T-helper 2 cell treated with Interferon-gamma antibody and Interleukin-4, amounts not matched to agents 5 μg/mL and 100 μg/mL, for 36 hours (primary cell): ENCODE data around the gene TECPR1.

Source experiments
- DNase-seq: peaks from one replicate; pipeline ENCODE4 v3.0.0; 2021; ENCODE audit warnings: low spot score
- H3K27ac Mint-ChIP-seq: one replicate; pipeline ENCODE4 v1.8.0; 2021; ENCODE audit warnings: mild to moderate bottlenecking, mixed read lengths
- H3K27me3 Mint-ChIP-seq: one replicate; pipeline ENCODE4 v1.8.0; 2021; ENCODE audit warnings: low read depth, mixed read lengths
- H3K36me3 Mint-ChIP-seq: one replicate; pipeline ENCODE4 v1.8.0; 2021; ENCODE audit warnings: low read depth, mixed read lengths
- H3K4me1 Mint-ChIP-seq: one replicate; pipeline ENCODE4 v1.8.0; 2021; ENCODE audit warnings: low read depth, mixed read lengths
- H3K4me3 Mint-ChIP-seq: one replicate; pipeline ENCODE4 v1.8.0; 2022; ENCODE audit warnings: mild to moderate bottlenecking, moderate library complexity, mixed read lengths
- H3K9me3 Mint-ChIP-seq: one replicate; pipeline ENCODE4 v1.8.0; 2021; ENCODE audit warnings: mixed read lengths

TECPR1 gene

DNA sequence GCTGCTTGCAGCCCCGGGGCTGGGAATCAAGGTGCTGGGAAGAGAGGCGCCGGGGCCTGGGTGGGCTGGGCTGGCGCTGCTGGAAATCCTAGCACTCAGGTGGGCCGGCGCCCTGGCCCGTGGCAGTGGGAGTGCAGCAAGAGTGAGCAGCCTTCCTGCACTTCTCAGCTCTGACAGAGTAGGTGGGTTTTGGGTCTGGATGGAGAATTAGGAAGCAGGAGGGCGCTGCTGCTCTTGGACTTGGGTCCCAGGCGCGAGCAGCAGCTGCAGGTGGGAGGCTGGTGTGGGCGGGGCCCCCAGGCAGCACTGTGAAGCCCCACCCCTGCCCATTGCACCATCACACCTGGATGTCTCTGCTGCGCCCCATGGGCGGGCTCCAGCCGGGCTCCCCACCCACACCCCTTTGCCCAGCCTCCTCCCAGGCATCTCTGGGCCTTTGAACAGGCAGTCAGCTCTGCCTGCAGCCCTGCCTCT lies 35.5 kb upstream of the TECPR1 start:
- no peaks in the 10 kb centered on the region for H3K9me3 Mint-ChIP-seq
- no peak overlapping the region for H3K4me3 Mint-ChIP-seq
- DNase-seq: no peak
- no peak overlapping the region for H3K27ac Mint-ChIP-seq
- peaks cover 10% of the 10 kb centered on the region for H3K4me1 Mint-ChIP-seq
- peaks cover 4% of the 10 kb centered on the region for H3K36me3 Mint-ChIP-seq
- no peaks in the 10 kb centered on the region for H3K27me3 Mint-ChIP-seq

DNA sequence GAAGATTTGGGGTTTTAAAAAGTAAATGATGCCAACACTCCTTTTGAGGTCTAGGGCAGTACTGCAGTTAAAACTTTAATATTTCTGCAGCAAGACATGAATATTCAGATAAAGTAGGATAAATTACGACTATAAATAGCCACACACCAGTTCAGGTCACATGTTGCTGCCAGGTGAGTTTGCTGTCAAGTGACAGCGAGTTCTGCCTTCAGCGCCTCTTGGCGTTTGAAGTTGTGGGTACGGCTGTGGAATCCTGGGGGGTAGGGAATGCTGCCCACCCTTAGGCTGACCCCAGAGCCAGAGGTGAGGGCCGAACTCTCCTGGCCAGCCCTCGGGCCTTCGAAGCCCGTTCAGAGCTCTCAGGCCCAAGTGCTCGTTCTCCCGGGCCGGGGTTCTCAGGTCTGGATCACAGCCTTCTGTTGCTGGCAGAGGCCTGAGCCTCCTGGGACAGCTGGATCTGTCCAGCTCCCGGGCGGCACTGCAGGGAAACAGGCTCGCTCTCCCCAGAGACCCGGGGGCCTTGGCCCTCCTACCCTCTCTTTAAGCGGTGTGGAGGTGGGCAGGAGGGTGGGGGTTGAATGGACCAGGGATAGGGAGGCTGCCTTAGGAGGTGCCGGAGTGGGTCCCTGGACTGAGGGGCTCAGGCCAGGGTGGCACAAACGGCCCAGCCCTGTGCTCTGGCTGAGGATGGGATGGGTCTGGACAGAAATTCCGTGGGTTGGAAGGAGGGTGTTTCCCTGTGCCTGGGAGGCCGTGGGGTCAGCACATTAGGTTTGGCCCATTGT lies 34.9 kb upstream of the TECPR1 start:
- Mint-ChIP-seq H3K4me3 (no peak overlapping the region), H3K36me3 (peaks cover 5% of the 10 kb centered on the region), H3K27me3 (no peaks in the 10 kb centered on the region), H3K4me1 (peaks cover 14% of the 10 kb centered on the region), H3K9me3 (no peaks in the 10 kb centered on the region), H3K27ac (no peak overlapping the region)
- no peak for DNase-seq

DNA sequence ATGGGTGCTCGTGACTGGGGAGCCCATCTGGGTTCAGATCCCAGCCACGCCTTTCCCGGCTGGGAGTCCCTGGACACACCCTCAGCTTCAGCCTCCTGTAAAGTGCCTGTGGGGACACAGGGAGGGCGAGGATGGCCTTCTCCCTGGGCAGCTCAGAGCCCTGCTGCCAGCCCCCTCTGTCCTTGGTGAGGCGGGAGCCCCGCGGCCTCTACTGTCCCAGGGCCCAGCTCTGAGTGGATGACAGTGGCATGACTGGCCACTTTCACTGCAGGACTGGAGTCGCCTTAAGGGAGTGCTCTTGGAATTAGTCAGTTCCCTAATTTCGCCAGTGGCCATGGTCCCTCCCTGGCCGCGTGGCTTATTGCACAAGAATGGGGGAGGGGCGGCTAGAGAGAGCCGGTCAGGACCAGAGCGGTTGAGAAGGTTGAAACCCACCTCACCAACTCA lies 34.1 kb upstream of the TECPR1 start:
- H3K27ac Mint-ChIP-seq: no peak overlapping the region

DNA sequence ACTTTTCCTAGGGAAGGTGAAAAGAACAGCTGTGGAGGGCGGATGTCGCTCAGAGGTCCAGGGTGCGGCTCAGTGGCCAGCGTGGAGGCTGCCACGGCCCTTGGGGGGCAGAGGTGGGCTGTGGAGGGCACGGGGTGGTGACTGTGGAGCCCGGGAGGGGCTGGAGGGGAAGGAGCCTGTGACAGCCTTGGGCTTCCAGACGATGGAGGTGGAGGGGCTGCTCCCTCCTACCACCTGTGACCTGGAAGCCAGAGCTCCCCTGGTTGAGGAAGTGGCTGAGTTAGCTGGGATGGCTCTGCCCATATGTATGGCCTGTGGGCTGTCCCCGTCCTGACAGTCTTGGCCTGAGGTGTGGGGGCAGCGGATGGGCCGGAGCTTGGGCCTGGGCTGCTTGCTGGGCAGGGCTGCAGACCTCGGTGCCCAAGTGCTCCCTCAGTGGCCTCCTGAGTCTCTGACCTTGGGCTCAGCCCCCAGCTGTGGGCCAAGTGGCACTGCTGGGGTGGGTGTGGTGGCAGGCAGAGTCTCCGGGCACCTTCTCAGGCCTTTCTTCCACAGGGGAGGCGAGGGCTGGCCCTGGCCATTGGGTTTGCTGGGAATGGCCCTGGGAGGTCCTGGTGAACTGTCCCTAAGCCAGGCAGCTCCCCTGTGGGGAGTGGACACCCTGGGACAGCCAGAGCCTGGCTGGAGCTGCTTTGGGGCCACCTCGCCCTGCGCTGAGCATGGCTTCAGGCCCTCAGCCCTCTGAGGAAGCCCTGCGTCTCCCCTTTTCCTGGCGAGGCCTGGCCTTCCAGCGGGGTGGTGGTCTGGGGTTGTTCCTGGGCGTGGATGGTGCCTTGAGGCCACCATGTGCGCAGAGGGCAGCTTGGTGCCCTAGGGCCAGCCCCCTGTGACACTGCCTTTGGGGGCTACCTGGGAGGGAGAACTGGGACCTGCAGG lies 33.4 kb upstream of the TECPR1 start:
- Mint-ChIP-seq H3K36me3 (peaks cover 5% of the 10 kb centered on the region), H3K27ac (no peak overlapping the region), H3K27me3 (no peaks in the 10 kb centered on the region), H3K9me3 (no peaks in the 10 kb centered on the region), H3K4me1 (peaks cover 18% of the 10 kb centered on the region), H3K4me3 (no peak overlapping the region)
- no peak for DNase-seq

More for the DNA sequence above, 34.1 kb upstream of the TECPR1 start:
- H3K4me3 Mint-ChIP-seq: no peak overlapping the region
- no peaks in the 10 kb centered on the region for H3K9me3 Mint-ChIP-seq
- H3K27me3 Mint-ChIP-seq: no peaks in the 10 kb centered on the region
- no peak for DNase-seq
- peaks cover 14% of the 10 kb centered on the region for H3K4me1 Mint-ChIP-seq
- H3K36me3 Mint-ChIP-seq: peaks cover 5% of the 10 kb centered on the region

DNA sequence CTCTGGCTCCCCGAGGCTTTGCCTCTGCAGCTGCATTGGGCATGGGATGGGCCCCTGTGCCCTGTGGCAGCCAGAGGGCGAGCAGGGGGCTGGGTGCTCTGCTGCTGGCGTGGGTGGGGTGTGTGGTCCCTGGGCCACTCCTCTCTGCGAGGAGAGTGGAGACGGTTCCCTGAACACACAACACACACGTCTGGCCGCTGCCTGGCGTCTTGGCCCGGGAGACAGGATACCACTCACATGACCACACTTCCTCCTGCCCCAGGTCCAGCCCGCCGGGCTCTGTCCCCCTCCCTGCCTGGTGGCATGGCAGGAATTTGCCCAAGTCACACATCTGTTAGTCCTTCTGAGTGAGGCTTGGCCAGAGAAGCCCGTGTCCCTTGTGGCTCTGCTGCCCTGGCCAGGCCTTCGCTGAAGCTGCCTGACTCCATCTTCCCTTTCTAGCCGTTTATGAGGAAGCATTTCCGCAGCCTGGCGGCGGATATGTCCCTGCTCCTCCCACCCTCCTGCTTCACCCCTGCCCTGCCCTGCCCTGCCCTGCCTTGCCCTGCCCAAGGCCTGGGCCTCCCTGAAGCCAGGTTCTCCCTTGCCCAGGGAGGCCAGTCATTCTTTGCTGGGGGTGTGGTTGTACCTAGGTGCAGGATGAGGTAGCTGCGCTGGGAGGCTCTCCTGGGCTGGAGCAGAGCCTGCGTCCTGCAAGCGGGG lies 32.5 kb upstream of the TECPR1 start:
- peaks cover 5% of the 10 kb centered on the region for H3K36me3 Mint-ChIP-seq
- peaks cover 18% of the 10 kb centered on the region for H3K4me1 Mint-ChIP-seq
- H3K9me3 Mint-ChIP-seq: no peaks in the 10 kb centered on the region
- DNase-seq: no peak
- H3K27ac Mint-ChIP-seq: no peak overlapping the region
- H3K4me3 Mint-ChIP-seq: no peak overlapping the region
- no peaks in the 10 kb centered on the region for H3K27me3 Mint-ChIP-seq

DNA sequence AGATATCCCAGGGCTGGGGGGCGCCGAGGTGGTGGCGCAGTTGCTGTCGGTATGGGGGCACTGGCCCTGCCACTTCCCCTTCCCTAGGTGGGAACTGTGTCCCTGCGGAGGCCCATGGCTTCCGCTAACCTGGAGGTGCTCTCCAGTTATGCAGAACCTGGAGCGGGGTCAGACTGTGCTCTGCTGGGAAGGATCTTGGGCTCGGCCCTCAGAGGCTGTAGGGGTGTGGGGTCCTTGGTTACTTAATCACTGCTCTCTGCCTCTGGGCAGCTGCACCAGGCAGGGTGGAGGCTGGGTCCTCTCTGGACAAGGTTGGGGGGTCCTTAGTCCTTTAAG lies 31.8 kb upstream of the TECPR1 start:
- Mint-ChIP-seq H3K27me3 (no peaks in the 10 kb centered on the region), H3K27ac (no peak overlapping the region), H3K4me3 (no peak overlapping the region), H3K9me3 (no peaks in the 10 kb centered on the region), H3K36me3 (peaks cover 5% of the 10 kb centered on the region), H3K4me1 (peaks cover 18% of the 10 kb centered on the region)
- DNase-seq: no peak

DNA sequence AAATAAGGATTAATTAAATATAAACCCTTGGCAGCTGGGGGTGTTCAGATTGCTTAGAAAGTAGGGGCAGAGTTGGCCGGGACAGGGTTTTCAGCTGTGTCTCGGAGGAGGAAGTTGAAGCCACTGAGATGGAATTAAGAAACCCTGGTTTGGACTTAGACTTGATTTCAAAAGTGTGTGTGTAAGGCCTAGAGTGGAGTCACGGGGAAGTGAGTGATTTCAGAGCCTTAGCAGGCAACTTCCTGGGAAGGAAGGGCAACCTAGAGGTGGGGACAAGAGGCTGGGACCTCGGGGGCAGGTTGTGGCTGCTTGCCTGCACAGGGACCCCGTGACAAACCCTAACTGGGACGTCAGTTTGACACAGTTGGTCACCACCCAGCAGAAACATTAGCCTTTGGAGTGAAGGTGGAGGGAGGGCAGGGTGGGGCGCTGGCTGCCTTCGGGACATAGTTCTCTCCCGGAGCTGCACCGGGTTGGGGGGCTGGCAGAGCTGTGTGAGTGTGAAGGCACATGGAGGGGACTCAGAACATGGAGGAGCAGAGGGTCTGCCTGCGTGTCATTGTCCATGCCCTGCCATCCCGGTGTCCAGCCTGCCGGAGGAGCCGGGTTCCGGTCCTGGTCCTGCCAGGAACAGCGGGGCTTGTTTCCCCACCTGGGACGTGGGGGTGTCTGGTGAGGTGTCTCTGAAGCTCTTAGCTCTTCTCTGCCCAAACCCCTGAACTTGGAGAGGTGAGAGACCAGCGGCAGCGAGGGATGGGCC lies 31.3 kb upstream of the TECPR1 start:
- peak overlapping the region; percentile 6 for H3K27ac Mint-ChIP-seq
- peaks cover 5% of the 10 kb centered on the region for H3K36me3 Mint-ChIP-seq

DNA sequence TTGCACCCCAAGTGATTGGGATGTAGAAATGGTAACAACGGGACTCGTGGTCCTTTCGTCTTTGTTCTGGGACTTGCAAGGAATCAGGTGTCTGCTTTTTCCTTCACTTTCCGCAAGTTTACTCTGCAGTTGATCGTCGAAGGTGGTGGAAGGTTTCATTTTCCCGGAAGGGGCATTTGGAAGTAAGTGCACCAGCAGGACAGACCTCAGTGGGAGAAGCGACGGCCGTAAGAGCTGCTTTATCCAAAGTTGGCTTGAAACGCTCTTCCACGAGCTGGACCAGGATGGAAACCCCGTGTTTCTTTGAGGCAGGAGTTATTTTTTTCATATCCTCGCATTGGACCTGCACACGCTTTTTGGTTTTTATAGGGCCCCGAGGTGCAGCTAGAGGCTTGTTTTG lies 30.7 kb upstream of the TECPR1 start:
- no peaks in the 10 kb centered on the region for H3K27me3 Mint-ChIP-seq
- peaks cover 5% of the 10 kb centered on the region for H3K36me3 Mint-ChIP-seq

More for the DNA sequence above, 31.3 kb upstream of the TECPR1 start:
- DNase-seq: no peak
- no peaks in the 10 kb centered on the region for H3K27me3 Mint-ChIP-seq
- peak overlapping the region; percentile 87 for H3K4me3 Mint-ChIP-seq
- no peaks in the 10 kb centered on the region for H3K9me3 Mint-ChIP-seq
- H3K4me1 Mint-ChIP-seq: peaks cover 18% of the 10 kb centered on the region

DNA sequence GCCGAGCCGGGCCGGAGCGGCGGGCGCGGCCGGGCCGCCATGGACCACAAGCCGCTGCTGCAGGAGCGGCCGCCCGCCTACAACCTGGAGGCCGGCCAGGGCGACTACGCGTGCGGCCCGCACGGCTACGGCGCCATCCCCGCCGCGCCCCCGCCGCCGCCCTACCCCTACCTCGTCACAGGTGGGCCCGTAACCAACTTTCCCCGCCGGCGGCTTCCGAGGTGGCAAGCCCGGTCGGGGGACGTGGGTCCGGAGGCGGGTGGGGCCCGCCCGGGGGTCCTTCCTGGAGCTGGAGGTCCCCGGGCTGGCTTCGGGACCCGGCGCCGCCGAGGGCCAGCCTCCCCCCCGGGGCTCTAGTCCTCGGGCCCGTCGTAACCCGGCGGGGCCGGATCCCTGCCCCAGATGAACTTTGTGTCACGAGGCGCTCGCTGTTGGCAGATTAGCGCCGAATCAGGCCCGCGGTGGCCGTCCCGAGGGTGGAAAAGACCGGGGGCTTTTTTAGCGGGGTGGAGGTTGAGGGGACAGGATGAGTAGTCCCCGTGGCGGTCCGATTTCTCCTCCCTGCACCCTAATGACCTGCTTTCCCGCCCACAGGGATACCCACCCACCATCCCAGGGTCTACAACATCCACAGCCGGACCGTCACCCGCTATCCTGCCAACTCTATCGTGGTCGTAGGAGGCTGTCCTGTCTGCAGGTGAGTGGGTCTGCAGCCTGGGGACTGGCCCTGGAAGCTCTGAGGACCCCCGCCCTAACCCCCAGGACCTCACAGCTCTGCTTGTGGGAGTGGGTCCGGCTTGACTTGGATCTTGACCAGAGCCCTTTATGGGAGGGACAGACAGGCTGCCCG lies 29.9 kb upstream of the TECPR1 start:
- peak overlapping the region; percentile 76 for H3K27ac Mint-ChIP-seq
- no peak for DNase-seq
- H3K36me3 Mint-ChIP-seq: peaks cover 5% of the 10 kb centered on the region
- H3K4me3 Mint-ChIP-seq: peak overlapping the region; percentile 87
- H3K9me3 Mint-ChIP-seq: no peaks in the 10 kb centered on the region
- H3K27me3 Mint-ChIP-seq: no peaks in the 10 kb centered on the region
- H3K4me1 Mint-ChIP-seq: peaks cover 18% of the 10 kb centered on the region

More for the DNA sequence above, 30.7 kb upstream of the TECPR1 start:
- Mint-ChIP-seq H3K27ac (peak overlapping the region; percentile 76), H3K4me1 (peaks cover 18% of the 10 kb centered on the region), H3K4me3 (peak overlapping the region; percentile 87), H3K9me3 (no peaks in the 10 kb centered on the region)
- DNase-seq: no peak

DNA sequence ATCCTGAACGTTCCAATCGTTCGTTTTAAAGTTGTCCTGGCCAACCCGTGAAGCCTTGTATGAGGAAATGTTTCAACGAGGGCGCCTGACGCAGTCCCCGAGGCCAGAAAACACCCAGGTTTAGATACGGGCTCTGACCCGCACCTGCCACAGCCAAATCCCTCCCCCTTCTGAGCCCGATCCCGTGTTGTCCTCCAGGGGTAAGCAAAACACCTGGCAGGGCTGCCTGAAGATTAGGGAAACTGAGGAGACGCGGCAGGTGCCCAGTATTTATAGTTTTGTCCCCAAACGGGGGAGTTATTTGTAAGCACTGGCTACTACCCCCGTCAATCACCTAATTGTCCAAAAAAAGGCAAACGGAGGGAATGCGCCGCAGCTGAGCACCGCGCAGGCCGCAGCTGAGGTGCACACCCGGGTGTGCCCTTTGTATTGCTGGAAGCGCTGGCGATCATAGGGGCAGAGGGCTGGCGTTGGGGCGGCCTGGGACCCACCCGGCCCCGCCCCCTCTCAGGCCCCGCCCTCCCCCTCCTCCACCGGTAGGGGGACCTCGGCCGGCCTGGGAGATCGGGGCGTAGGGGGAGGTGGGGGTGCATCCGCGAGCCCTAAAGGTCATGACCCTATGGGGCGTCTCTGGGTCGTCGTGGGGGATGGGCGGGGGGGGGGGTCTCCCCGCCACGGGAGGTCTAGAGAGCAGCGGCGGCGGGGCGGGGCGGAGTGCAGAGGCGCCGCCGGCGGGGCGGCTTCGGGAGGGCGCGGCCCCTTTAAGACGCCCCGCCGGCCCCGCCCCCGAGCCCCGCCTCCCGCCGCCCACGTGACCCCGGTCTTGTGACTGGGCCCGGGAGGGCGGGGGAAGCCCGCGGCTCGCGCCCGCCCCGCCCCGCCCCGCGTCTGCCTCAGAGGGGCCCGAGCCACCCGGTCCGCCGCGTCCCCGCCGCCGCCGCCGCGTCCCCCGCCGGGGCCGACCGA lies 29.0 kb upstream of the TECPR1 start, which contains the start of gene BRI3:
Gene BRI3 (plus strand): TSS at position 896 of the 966 bp plus-strand sequence. CDS start 110 bp downstream, outside the sequence.
- Mint-ChIP-seq H3K4me3 (peak within 1 kb of the TSS; percentile 87), H3K36me3 (peaks cover 5% of the 10 kb centered on the region)

DNA sequence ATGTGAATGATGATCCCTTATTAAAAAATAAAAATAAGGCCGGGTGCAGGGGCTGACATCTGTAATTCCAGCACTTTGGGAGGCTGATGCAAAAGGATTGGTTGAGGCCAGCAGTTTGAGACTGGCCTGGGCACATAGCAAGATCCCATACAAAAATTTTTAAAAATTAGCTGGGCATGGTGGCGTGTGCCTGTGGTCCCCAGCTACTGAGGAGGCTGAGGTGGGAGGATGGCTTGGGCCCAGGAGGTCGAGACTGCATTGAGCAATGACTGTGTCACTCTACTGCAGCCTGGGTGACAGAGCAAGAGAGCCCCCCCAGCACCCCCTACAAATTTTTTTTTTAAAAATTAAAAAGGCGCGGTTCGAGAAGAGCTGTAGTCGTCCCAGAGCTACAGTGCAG lies 28.3 kb upstream of the TECPR1 start:
- no peak for DNase-seq
- peak overlapping the region; percentile 72 for H3K27ac Mint-ChIP-seq
- no peaks in the 10 kb centered on the region for H3K27me3 Mint-ChIP-seq
- H3K36me3 Mint-ChIP-seq: peaks cover 5% of the 10 kb centered on the region
- peak overlapping the region; percentile 85 for H3K4me3 Mint-ChIP-seq
- peaks cover 18% of the 10 kb centered on the region for H3K4me1 Mint-ChIP-seq
- H3K9me3 Mint-ChIP-seq: no peaks in the 10 kb centered on the region

More for the DNA sequence above, 29.0 kb upstream of the TECPR1 start, which contains the start of gene BRI3:
- no peaks in the 10 kb centered on the region for H3K27me3 Mint-ChIP-seq
- peak; percentile 81 for DNase-seq
- H3K9me3 Mint-ChIP-seq: no peaks in the 10 kb centered on the region
- peak within 1 kb of the TSS; percentile 76 for H3K27ac Mint-ChIP-seq
- peaks cover 18% of the 10 kb centered on the region for H3K4me1 Mint-ChIP-seq
